K562 (cell line): Measurements from ENCODE around the gene SKIC8. TPM values are rescaled to one million over a fixed set of nuclear protein-coding genes. Genes with fewer than 3 reads are reported as not detected.

Experiments used
- ATAC-seq: fragments of 200-7000 bp; cut with Tn5 transposase; 3 replicates; pipeline ENCODE4 v1.9.1; 2020; ENCODE audit warnings: moderate library complexity
- BruUV-seq: library from RNA; stranded (reverse); fragments of 400-500 nt; replicated peaks from 2 replicates; lab custom pipeline; 2021; lab: Mats Ljungman, UMichigan
- CTCF ChIA-PET: fragments of 300-600 bp; formaldehyde crosslinking; extraction: SDS; loops from one replicate; lab custom pipeline; 2021; ENCODE audit warnings: low intra/inter-chr PET ratio; lab: Yijun Ruan, JAX
- POLR2A ChIA-PET: fragments of 300-600, 350-650 bp; sonication (Branson Sonifier 250); formaldehyde crosslinking; extraction: SDS; loops from one replicate; lab custom pipeline; 2021; ENCODE audit warnings: antibody characterized with exemption, inconsistent platforms; lab: Yijun Ruan, JAX
- DNase-seq, 4 experiments: peaks; one replicate each; pipeline versions ENCODE4 v3.0.0 to v3.0.0-alpha.2; 2011 to 2018; ENCODE audit warnings: low spot score in 3 of 4, mixed read lengths in 3 of 4; ENCODE audit errors: extremely low read depth in 1 of 4
- FAIRE-seq: peaks from 2 replicates; lab custom pipeline; 2011; peaks lifted over from hg19 to GRCh38; lab: Jason Lieb, UNC
- H2AFZ ChIP-seq: 2 replicates; pipeline ENCODE4 v1.6.0; 2011; ENCODE audit warnings: low read depth, low read length, control low read depth, inconsistent platforms
- H3K27ac ChIP-seq: fragments of 200-600 bp; 3 replicates; pipeline ENCODE4 v1.8.0; 2011; ENCODE audit warnings: low read depth, mild to moderate bottlenecking, control low read depth, inconsistent platforms, low read length, moderate library complexity, mixed read lengths; ENCODE audit errors: extremely low read depth
- H3K27me3 ChIP-seq, 2 experiments: fragments of 300-600 bp in 1 of 2; 2 replicates in 1 of 2; 3 replicates in 1 of 2; pipeline versions ENCODE4 v1.6.0 to v1.8.0; 2011; ENCODE audit warnings: inconsistent platforms in 2 of 2, low read length in 2 of 2, mild to moderate bottlenecking in 1 of 2, mixed read lengths in 1 of 2, moderate library complexity in 1 of 2; ENCODE audit not compliant: control insufficient read depth in 2 of 2, insufficient read depth in 2 of 2
- H3K36me3 ChIP-seq: fragments of 300-600 bp; 3 replicates; pipeline ENCODE4 v1.8.0; 2011; ENCODE audit warnings: mild to moderate bottlenecking, low read length, inconsistent platforms; ENCODE audit not compliant: control insufficient read depth, insufficient read depth
- H3K4me1 ChIP-seq, 2 experiments: fragments of 200-600 bp in 1 of 2; replicated peaks in 1 of 2; 2 replicates in 1 of 2; 3 replicates in 1 of 2; pipeline versions ENCODE4 v1.5.1 to v1.8.0; 2011; ENCODE audit warnings: inconsistent platforms in 2 of 2, low read length in 2 of 2, mild to moderate bottlenecking in 1 of 2, mixed read lengths in 1 of 2, moderate library complexity in 1 of 2; ENCODE audit not compliant: control insufficient read depth in 2 of 2, insufficient read depth in 2 of 2
- H3K4me2 ChIP-seq: 2 replicates; pipeline ENCODE4 v1.6.1; 2011; ENCODE audit warnings: low read length, control low read depth, inconsistent platforms, mixed read lengths; ENCODE audit not compliant: insufficient read depth
- H3K4me3 ChIP-seq: fragments of 200-600 bp; sonication (generic), shearing (Covaris generic); 2 replicates; pipeline ENCODE4 v1.5.1; 2016; ENCODE audit warnings: control low read depth, inconsistent platforms
- H3K79me2 ChIP-seq: fragments of 200-600 bp; 3 replicates; pipeline ENCODE4 v1.8.0; 2011; ENCODE audit warnings: low read length, inconsistent platforms; ENCODE audit not compliant: control insufficient read depth, insufficient read depth
- H3K9ac ChIP-seq, 2 experiments: 2 replicates each; pipeline versions ENCODE4 v1.6.0 to v1.6.1; 2011; ENCODE audit warnings: low read depth in 2 of 2, low read length in 2 of 2, control low read depth in 1 of 2, inconsistent platforms in 1 of 2, mild to moderate bottlenecking in 1 of 2, mixed read lengths in 1 of 2; ENCODE audit not compliant: insufficient read depth in 1 of 2
- H3K9me1 ChIP-seq: one replicate; pipeline ENCODE4 v1.6.0; 2011; ENCODE audit warnings: inconsistent platforms, mild to moderate bottlenecking, low read length, moderate library complexity; ENCODE audit not compliant: control insufficient read depth, insufficient read depth
- H3K9me3 ChIP-seq: replicated peaks from 2 replicates; pipeline ENCODE4 v1.5.1; 2011; ENCODE audit warnings: low read depth, low read length, inconsistent platforms; ENCODE audit not compliant: control insufficient read depth, insufficient read depth
- H4K20me1 ChIP-seq: replicated peaks from 2 replicates; pipeline ENCODE4 v1.6.1; 2011; ENCODE audit warnings: low read length, inconsistent platforms, mixed read lengths; ENCODE audit not compliant: control insufficient read depth, insufficient read depth
- FOSL1 ChIP-seq: fragments of 200-800 bp; sonication (Bioruptor generic); conservative IDR thresholded peaks from 2 replicates; pipeline ENCODE4 v1.6.1; 2016; ENCODE audit warnings: missing genetic modification characterization, missing compliant biosample characterization
- RBFOX2 ChIP-seq: fragments of 200-400 bp; formaldehyde crosslinking; IDR thresholded peaks from 2 replicates; pipeline ENCODE4 v1.6.1; 2017; ENCODE audit warnings: low read depth, mild to moderate bottlenecking, low read length, moderate library complexity
- TAF15 ChIP-seq: fragments of 200-400 bp; formaldehyde crosslinking; IDR thresholded peaks from 2 replicates; pipeline ENCODE4 v1.6.1; 2017; ENCODE audit warnings: mild to moderate bottlenecking, low read depth, low read length, moderate library complexity
- TEAD1 ChIP-seq, 2 experiments: fragments of 450-650 bp in 1 of 2; sonication (generic) in 1 of 2; formaldehyde crosslinking; IDR thresholded peaks; 2 replicates each; pipeline versions ENCODE4 v1.4.0 to v1.8.0; 2020 to 2022; ENCODE audit warnings: mild to moderate bottlenecking in 2 of 2, missing genetic modification reagents in 1 of 2
- XRCC4 ChIP-seq: IDR thresholded peaks from one replicate; pipeline ENCODE4 v1.6.1; 2011; ENCODE audit not compliant: insufficient read depth, insufficient read length; ENCODE audit errors: extremely low read depth
- ZNF24 ChIP-seq: fragments of 450-650 bp; IDR thresholded peaks from 2 replicates; pipeline ENCODE4 v1.6.1; 2016
- WGBS: fragments of 100-300 bp; shearing (Covaris generic); methylation state at CpG from one replicate; pipeline ENCODE4 v1.1.6; 2016; ENCODE audit warnings: low coverage, mixed read lengths; ENCODE audit not compliant: insufficient coverage; ENCODE audit errors: missing lambda C conversion rate; 5-methylcytosine and 5-hydroxymethylcytosine counted together
- in situ Hi-C: fragments of 300-500 bp; cut with MboI; formaldehyde crosslinking; loops from 4 replicates; pipeline ENCODE4 v1.15.0; 2018; ENCODE audit warnings: inconsistent platforms, mixed read lengths
- intact Hi-C: fragments of 100-400 bp; cut with micrococcal nuclease; formaldehyde crosslinking; loops from 2 replicates; pipeline ENCODE4 v1.14.2; 2022
- polyA plus RNA-seq, 8 experiments: library from polyadenylated mRNA; depleted of rRNA in 4 of 8; stranded (reverse) in 5 of 8; unstranded in 3 of 8; fragments of >200 nt; fragmentation: Nextera tagmentation in 2 of 8; fragmentation: Illumina TruSeq in 1 of 8; extraction: Ambion mirVana in 2 of 8; extraction: Trizol in 1 of 8; gene quantifications; 2 replicates each; pipeline versions ENCODE4 v1.2.1 to v1.2.3, GENCODE V29; 2011 to 2014; ENCODE audit warnings: inconsistent platforms in 1 of 8, missing spikeins in 1 of 8
- total RNA-seq, 7 experiments: library from RNA; depleted of rRNA in 6 of 7; stranded (reverse); fragments of >200 nt in 6 of 7; fragmentation: Illumina TruSeq in 2 of 7; extraction: Trizol in 2 of 7; gene quantifications; 2 replicates each; pipeline versions ENCODE4 v1.2.1 to v1.2.3, GENCODE V29; 2011 to 2021; ENCODE audit warnings: low replicate concordance in 1 of 7
- TF ChIP-seq, protein P1 (sequence below): sonication (generic); IDR thresholded peaks from 2 replicates; pipeline ENCODE4 v1.6.1; 2016
- TF ChIP-seq, protein P2 (sequence below): fragments of 250-450 bp; sonication (Bioruptor Pico); IDR thresholded peaks from 2 replicates; pipeline ENCODE4 v1.8.0; 2022; ENCODE audit warnings: inconsistent platforms, mild to moderate bottlenecking, moderate library complexity, borderline replicate concordance

The SKIC8 gene
- total and polyA plus RNA-seq, 9 of the 15 experiments (the other 6 are each of a cell fraction or from before 2014, with no cell fraction given) = 79.5 to 389 (median 146) TPM

DNA sequence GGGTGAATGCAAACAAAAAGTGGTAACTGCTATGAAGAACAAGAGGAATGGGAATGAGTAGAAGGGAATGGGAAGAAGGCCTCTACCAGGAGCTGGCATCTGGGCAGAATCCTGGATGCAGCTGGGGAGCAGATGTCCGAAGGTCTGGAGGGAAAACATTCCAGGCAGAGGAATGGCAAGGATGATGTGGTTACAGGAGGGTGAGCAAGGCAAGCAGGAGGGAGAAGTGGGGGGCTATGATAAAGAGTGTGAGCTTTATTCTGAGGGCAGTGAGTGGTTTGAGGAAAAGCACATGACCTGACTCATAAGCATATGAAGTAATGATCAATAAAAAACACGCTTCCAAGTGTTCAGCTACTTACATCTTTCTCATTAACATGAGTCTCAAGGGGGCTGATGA, 17.1 kb downstream of the SKIC8 start (continued):
- TF ChIP-seq TAF15 = no peak
- TF ChIP-seq FOSL1 (tag) = no peak
- TF ChIP-seq RBFOX2 = no peak
- TF ChIP-seq, protein P1, sequence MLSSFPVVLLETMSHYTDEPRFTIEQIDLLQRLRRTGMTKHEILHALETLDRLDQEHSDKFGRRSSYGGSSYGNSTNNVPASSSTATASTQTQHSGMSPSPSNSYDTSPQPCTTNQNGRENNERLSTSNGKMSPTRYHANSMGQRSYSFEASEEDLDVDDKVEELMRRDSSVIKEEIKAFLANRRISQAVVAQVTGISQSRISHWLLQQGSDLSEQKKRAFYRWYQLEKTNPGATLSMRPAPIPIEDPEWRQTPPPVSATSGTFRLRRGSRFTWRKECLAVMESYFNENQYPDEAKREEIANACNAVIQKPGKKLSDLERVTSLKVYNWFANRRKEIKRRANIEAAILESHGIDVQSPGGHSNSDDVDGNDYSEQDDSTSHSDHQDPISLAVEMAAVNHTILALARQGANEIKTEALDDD = no peak
- no peak for TF ChIP-seq TEAD1 (CRISPR knock-in tag; IDR thresholded peaks at IDR 0.05)

DNA sequence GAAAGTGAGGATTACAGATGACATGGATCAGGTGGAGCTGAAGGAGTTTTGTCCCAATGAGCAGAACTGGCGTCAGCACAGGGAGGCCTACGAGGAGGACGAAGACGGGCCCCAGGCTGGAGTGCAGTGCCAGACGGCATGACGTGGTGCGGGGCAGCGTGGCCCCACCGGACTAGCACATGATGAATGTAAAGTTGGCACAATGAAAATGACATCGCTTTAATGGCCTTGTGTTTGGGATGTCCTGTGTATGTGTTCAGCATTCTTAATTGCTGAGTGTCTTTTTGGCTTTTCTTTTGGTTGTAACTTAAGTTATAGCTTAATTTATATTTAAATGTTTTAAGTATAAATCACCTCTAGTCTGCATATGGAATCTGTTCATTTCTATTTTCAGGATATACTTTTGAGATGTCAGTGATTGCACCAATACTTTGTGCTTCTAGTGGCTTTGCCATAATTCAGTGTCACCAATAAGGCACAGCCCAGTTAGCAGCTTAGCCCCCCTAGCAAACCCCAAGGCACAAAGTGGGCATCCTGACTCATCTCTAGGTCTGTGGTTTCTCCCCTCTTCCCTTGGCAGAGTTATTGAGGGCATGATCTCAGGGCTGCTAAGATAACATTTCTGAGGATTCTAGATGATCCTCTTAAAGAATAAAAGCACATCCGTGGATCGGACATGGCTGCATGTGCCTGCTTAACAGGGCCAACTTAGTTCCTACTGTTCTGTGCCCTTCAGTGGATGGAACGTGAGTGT, 18.9 kb downstream of the SKIC8 start:
- H3K4me2 ChIP-seq = no peak overlapping the region
- H3K79me2 ChIP-seq = no peaks in the 10 kb centered on the region
- BruUV-seq = no TSS peak
- FAIRE-seq (no peak), DNase-seq (no peak), ATAC-seq (no peak)
- H2AFZ ChIP-seq = no peak overlapping the region
- no peaks in the 10 kb centered on the region for H3K9me3 ChIP-seq
- intact Hi-C loops = no loop called here
- H3K27me3 ChIP-seq = no peaks in the 10 kb centered on the region
- CTCF ChIA-PET = no interaction called here
- TF ChIP-seq ZNF24 (no peak), XRCC4 (no peak)
- TF ChIP-seq, protein P2, sequence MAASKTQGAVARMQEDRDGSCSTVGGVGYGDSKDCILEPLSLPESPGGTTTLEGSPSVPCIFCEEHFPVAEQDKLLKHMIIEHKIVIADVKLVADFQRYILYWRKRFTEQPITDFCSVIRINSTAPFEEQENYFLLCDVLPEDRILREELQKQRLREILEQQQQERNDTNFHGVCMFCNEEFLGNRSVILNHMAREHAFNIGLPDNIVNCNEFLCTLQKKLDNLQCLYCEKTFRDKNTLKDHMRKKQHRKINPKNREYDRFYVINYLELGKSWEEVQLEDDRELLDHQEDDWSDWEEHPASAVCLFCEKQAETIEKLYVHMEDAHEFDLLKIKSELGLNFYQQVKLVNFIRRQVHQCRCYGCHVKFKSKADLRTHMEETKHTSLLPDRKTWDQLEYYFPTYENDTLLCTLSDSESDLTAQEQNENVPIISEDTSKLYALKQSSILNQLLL (CRISPR knock-in tag) = no peak
- no peaks in the 10 kb centered on the region for H4K20me1 ChIP-seq
- no peaks in the 10 kb centered on the region for H3K9me1 ChIP-seq
- H3K4me3 ChIP-seq = no peak overlapping the region
- in situ Hi-C loops = no loop called here
- H3K4me1 ChIP-seq = peaks cover 17% of the 10 kb centered on the region in 2 experiments
- H3K27ac ChIP-seq = no peak overlapping the region
- H3K36me3 ChIP-seq = peaks cover 65% of the 10 kb centered on the region; the same call in 2 of the 3 replicates
- H3K9ac ChIP-seq = 0 out of 4 replicates have a peak overlapping the region, but pooled peaks of 1 of the 2 experiments have one; percentile 21
- WGBS = 92% methylated on average over 13 of the region's 13 CpGs
- POLR2A ChIA-PET = interaction anchor here (0.6 to 2.6 kb wide), 6 partner anchors 11 to 191 kb away, joined by 3 to 11 read pairs (median 4); partner anchors contain the start of gene SKIC8
